ENCODE data around the gene LPP. TPM values are rescaled to one million over a fixed set of nuclear protein-coding genes. Genes with fewer than 3 reads are reported as not detected.

Gene LPP
- polyA plus RNA-seq, 1 experiment, result 76.3 TPM

DNA sequence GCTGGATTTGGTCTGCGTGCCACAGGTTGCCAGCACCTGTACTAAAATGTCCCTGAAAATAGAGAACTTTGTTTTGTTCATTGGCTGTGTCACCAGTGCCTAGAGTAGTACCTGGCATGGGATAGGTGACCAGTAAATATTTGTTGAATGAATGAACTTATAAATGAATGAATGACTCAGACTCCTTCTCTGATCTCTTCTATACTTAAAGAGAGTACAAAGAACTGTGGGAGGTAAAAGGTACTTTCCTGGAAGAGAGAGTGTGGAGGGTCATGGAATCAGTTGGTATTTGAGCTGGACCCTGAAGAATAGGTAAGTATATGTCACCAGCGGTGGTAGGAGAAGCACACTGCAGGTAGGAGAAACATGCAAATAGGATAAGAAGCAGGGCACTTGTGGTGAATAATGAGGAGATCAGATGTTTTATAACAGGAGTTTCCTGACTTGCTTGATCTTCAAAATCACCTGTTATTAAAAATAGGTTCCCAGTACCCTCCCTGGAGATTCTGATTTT lies 149.4 kb downstream of the LPP start:
- CTCF ChIA-PET, result interaction anchor here (2.0 to 2.2 kb wide), 2 partner anchors 563 to 651 kb away, joined by 8 to 9 read pairs; no protein-coding TSS in a partner anchor

GRCh38 chr3:188303823-188304222 lies 149.9 kb downstream of the LPP start:
- no peak for TF ChIP-seq CTCF (IDR thresholded peaks at IDR 0.05; ENCODE audit: low read depth, low read length)
- ChIA-PET POLR2A (no interaction called here), CTCF (interaction anchor here (1.2 to 2.2 kb wide), 2 partner anchors 563 to 651 kb away, joined by 3 to 9 read pairs; no protein-coding TSS in a partner anchor)
- no peak for DNase-seq (ENCODE audit: low read depth, low spot score)
- Histone ChIP-seq H3K27me3 (ENCODE audit: control insufficient read depth, insufficient read depth, low read length) (no peaks in the 10 kb centered on the region), H3K9me3 (ENCODE audit: control insufficient read depth, insufficient read depth, low read length) (no peaks in the 10 kb centered on the region), H3K4me3 (ENCODE audit: low read depth, low read length) (no peak overlapping the region), H3K27ac (ENCODE audit: low read depth, low read length) (no peak overlapping the region)

More for the DNA sequence above, 149.4 kb downstream of the LPP start:
- Histone ChIP-seq H3K27ac (ENCODE audit: low read depth, low read length) (no peak overlapping the region), H3K9me3 (ENCODE audit: control insufficient read depth, insufficient read depth, low read length) (no peaks in the 10 kb centered on the region), H3K4me3 (ENCODE audit: low read depth, low read length) (no peak overlapping the region), H3K27me3 (ENCODE audit: control insufficient read depth, insufficient read depth, low read length) (no peaks in the 10 kb centered on the region)
- POLR2A ChIA-PET, result interaction anchor here (0.8 kb wide), 1 partner anchor 563 kb away, joined by 4 read pairs; no protein-coding TSS in a partner anchor
- DNase-seq (ENCODE audit: low read depth, low spot score), result no peak
- TF ChIP-seq CTCF (IDR thresholded peaks at IDR 0.05; ENCODE audit: low read depth, low read length), result no peak

- ChIA-PET POLR2A (interaction anchor here (0.7 kb wide), 1 partner anchor 9 kb away, joined by 3 read pairs; no protein-coding TSS in a partner anchor), CTCF (interaction anchor here (0.7 to 2.2 kb wide), 6 partner anchors 11 to 650 kb away, joined by 3 to 9 read pairs (median 3); no protein-coding TSS in a partner anchor)
- no peak for DNase-seq (ENCODE audit: low read depth, low spot score)
These were observed 150.5 kb downstream of the LPP start for GRCh38 chr3:188304501-188304900.

GRCh38 chr3:188305220-188305619 lies 151.3 kb downstream of the LPP start:
- POLR2A ChIA-PET, result no interaction called here
- Histone ChIP-seq H3K27me3 (ENCODE audit: control insufficient read depth, insufficient read depth, low read length) (no peaks in the 10 kb centered on the region), H3K27ac (ENCODE audit: low read depth, low read length) (no peak overlapping the region), H3K4me3 (ENCODE audit: low read depth, low read length) (no peak overlapping the region), H3K9me3 (ENCODE audit: control insufficient read depth, insufficient read depth, low read length) (no peaks in the 10 kb centered on the region)
- DNase-seq (ENCODE audit: low read depth, low spot score), result no peak
- CTCF ChIA-PET, result interaction anchor here (0.8 to 2.2 kb wide), 5 partner anchors 12 to 650 kb away, joined by 3 to 9 read pairs (median 3); no protein-coding TSS in a partner anchor
- TF ChIP-seq CTCF (IDR thresholded peaks at IDR 0.05; ENCODE audit: low read depth, low read length), result no peak

More at GRCh38 chr3:188304501-188304900, 150.5 kb downstream of the LPP start:
- TF ChIP-seq CTCF (IDR thresholded peaks at IDR 0.05; ENCODE audit: low read depth, low read length), result no peak
- H3K9me3 ChIP-seq (ENCODE audit: control insufficient read depth, insufficient read depth, low read length), result no peaks in the 10 kb centered on the region
- no peak overlapping the region for H3K4me3 ChIP-seq (ENCODE audit: low read depth, low read length)
- no peak overlapping the region for H3K27ac ChIP-seq (ENCODE audit: low read depth, low read length)
- H3K27me3 ChIP-seq (ENCODE audit: control insufficient read depth, insufficient read depth, low read length), result no peaks in the 10 kb centered on the region

DNA sequence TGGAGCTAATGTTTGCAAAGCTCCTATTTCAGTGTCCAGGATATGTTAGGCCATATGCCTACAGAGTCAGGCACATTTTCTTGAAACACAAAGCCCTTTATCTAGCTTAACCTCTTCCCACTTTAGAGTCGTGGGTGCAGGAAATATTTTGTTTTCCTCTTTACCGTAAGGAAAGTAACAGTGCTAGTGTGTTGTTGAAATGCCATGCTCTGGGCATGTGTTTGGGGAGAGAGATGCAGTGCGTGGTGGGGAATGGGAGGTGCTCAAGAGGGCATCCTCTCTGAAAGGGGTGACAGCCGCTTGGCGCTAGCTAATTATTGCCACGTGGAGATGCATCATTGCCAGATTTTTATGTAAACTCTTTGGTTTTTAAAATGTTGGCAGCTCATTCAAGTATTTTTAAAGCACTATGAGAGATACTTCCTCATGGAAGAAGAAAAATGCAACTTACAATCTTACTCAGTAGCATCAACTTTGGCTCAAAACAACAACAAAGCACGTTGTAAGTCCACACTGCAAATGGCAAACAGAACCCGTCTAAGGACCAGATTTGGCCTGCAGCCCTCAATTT lies 152.6 kb downstream of the LPP start:
- CTCF ChIA-PET, result interaction anchor here (1.5 to 1.7 kb wide), 2 partner anchors 559 to 566 kb away, joined by 4 to 5 read pairs; no protein-coding TSS in a partner anchor
- no peak for DNase-seq (ENCODE audit: low read depth, low spot score)
- no peak for TF ChIP-seq CTCF (IDR thresholded peaks at IDR 0.05; ENCODE audit: low read depth, low read length)
- Histone ChIP-seq H3K4me3 (ENCODE audit: low read depth, low read length) (no peak overlapping the region), H3K9me3 (ENCODE audit: control insufficient read depth, insufficient read depth, low read length) (no peaks in the 10 kb centered on the region), H3K27me3 (ENCODE audit: control insufficient read depth, insufficient read depth, low read length) (no peaks in the 10 kb centered on the region), H3K27ac (ENCODE audit: low read depth, low read length) (no peak overlapping the region)
- POLR2A ChIA-PET, result no interaction called here
